Hindlimb muscle (tissue), 1 donor: Measurements from ENCODE around the gene SNX10. TPM values are rescaled to one million over a fixed set of nuclear protein-coding genes. Genes with fewer than 3 reads are reported as not detected.

ENCODE experiments used
- DNase-seq: peaks from one replicate; pipeline ENCODE4 v3.0.0-alpha.2; 2013
- polyA plus RNA-seq: library from polyadenylated mRNA; unstranded; fragments of 120-200 nt; gene quantifications from one replicate; pipeline ENCODE4 v1.2.1, GENCODE V29; 2013; ENCODE audit not compliant: insufficient read length

Gene SNX10
- polyA plus RNA-seq, 1 donor: 1.8 TPM

GRCh38 chr7:26406433-26406832 is 114.8 kb downstream of the SNX10 start:
- no peak for DNase-seq

- DNase-seq: no peak
These were observed 118.2 kb downstream of the SNX10 start for GRCh38 chr7:26409661-26410547.

GRCh38 chr7:26413007-26413691 is 121.5 kb downstream of the SNX10 start:
- no peak for DNase-seq

- no peak for DNase-seq
These were observed 124.3 kb downstream of the SNX10 start for GRCh38 chr7:26416004-26416403.

GRCh38 chr7:26417911-26418413 is 126.3 kb downstream of the SNX10 start:
- no peak for DNase-seq

- no peak for DNase-seq
These were observed 127.5 kb downstream of the SNX10 start for GRCh38 chr7:26419198-26419597.

GRCh38 chr7:26420422-26421019 is 128.9 kb downstream of the SNX10 start:
- DNase-seq: no peak

GRCh38 chr7:26422761-26423160 is 131.1 kb downstream of the SNX10 start:
- DNase-seq: no peak

GRCh38 chr7:26423436-26423835 is 131.8 kb downstream of the SNX10 start:
- DNase-seq: no peak

Other genes starting within 250 kb of the SNX10 start
- gene NFE2L3, start 139.7 kb upstream of the SNX10 start, polyA plus RNA-seq: 3.0 TPM
- gene HNRNPA2B1, start 91.1 kb upstream of the SNX10 start, polyA plus RNA-seq: 635 TPM
- 150 TPM for gene CBX3, start 90.1 kb upstream of the SNX10 start, polyA plus RNA-seq